Gastroesophageal sphincter (tissue), 3 donors: ENCODE results near the gene NCOA3.

ENCODE experiments used
- CTCF ChIP-seq, 4 experiments: fragments of 200-600 bp in 2 of 4; fragments of 450-650 bp in 2 of 4; sonication (generic) in 1 of 4; IDR thresholded peaks; one replicate each; pipeline ENCODE4 v1.5.1; 2017 to 2019; ENCODE audit warnings: antibody characterized with exemption in 4 of 4, mild to moderate bottlenecking in 2 of 4, moderate library complexity in 2 of 4
- EP300 ChIP-seq: sonication (generic); formaldehyde crosslinking; IDR thresholded peaks from one replicate; pipeline ENCODE4 v1.6.1; 2017; ENCODE audit warnings: antibody characterized with exemption, mild to moderate bottlenecking
- POLR2A ChIP-seq, 2 donors: fragments of 450-650 bp; IDR thresholded peaks; one replicate each; pipeline ENCODE4 v1.6.1; 2017; ENCODE audit warnings: antibody characterized with exemption in 2 of 2, mild to moderate bottlenecking in 2 of 2, moderate library complexity in 1 of 2
- POLR2AphosphoS5 ChIP-seq: sonication (generic); formaldehyde crosslinking; IDR thresholded peaks from one replicate; pipeline ENCODE4 v1.6.1; 2017; ENCODE audit warnings: antibody characterized with exemption

GRCh38 chr20:47699818-47700217 lies 198.1 kb downstream of the NCOA3 start:
- TF ChIP-seq POLR2A (IDR thresholded peaks at IDR 0.05), result no peak
- no peak for TF ChIP-seq CTCF (IDR thresholded peaks at IDR 0.05)
- no peak for TF ChIP-seq POLR2AphosphoS5
- no peak for TF ChIP-seq EP300
